Activated CD4-positive, alpha-beta T cell treated with anti-CD3 and anti-CD28 coated beads for 24 hours (primary cell): ENCODE data around the gene CERS1.

Experiments
- DNase-seq, 2 donors: peaks; one replicate each; pipeline ENCODE4 v3.0.0-alpha.2; 2020; ENCODE audit warnings: low read depth in 2 of 2

CERS1 gene

DNA sequence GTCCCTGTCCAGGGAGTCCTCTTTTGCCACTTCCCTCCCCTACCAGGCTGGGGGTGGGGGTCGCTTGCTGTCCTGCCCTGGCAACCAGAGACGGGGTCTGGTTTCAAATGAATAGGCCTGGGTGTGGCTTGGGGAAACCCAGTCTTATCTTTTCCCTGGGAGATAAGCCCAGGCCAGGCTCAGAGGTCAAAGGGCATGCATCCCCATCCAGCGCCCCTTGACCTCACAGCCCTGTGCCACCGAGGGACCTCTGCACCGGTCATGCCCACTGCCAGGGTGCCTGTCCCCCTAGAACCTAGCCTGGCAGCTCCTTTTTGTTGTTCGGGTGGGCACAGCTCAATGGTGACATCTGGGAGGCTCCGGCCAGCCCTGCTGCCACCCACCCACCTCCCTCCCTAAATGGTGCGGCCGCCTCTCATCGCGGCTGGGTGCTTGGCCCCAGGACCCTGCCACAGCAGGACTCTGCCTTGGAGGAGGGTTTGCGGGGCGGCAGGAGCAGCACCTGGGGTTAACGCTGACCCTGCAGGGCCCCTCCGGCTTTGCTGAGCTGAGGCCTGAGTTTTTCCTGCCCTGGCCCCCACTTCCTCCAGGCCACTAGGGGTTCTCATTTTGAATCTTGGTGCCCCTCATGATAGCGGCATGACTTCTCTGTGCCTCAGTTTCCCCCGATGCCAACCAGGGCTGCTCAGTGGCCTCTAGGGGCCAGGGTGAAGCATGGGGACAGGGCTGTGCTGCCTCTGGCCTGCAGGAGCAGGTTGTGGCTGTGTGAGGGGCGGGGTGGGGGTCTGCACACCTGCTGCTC is 2.9 kb upstream of the CERS1 start:
- no peak for DNase-seq

DNA sequence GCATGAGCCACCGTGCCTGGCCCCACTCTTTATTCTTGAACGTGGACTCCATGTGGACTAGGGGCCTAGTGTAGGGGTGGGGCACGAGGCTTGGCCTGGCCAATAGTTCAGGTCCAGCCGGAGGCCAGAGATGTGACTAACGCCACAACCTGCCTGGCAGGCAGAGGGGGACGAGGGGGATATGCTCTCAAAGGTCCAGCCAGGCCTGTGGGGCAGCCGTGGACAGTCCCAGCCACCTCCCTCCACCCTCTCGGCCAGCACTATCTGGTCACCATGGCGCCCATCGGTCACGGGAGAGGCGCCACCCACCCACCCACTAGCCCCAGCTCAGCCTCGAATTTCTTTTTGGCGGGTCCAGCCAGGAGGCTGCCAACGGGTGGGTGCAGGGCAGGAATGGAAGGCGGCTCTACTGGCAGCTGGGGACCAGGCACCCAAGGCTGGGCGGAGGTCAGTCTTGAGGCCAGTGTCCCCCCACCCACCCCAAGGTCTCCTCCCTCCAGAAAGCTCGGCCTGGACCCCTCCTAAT is 2.2 kb upstream of the CERS1 start:
- no peak for DNase-seq

DNA sequence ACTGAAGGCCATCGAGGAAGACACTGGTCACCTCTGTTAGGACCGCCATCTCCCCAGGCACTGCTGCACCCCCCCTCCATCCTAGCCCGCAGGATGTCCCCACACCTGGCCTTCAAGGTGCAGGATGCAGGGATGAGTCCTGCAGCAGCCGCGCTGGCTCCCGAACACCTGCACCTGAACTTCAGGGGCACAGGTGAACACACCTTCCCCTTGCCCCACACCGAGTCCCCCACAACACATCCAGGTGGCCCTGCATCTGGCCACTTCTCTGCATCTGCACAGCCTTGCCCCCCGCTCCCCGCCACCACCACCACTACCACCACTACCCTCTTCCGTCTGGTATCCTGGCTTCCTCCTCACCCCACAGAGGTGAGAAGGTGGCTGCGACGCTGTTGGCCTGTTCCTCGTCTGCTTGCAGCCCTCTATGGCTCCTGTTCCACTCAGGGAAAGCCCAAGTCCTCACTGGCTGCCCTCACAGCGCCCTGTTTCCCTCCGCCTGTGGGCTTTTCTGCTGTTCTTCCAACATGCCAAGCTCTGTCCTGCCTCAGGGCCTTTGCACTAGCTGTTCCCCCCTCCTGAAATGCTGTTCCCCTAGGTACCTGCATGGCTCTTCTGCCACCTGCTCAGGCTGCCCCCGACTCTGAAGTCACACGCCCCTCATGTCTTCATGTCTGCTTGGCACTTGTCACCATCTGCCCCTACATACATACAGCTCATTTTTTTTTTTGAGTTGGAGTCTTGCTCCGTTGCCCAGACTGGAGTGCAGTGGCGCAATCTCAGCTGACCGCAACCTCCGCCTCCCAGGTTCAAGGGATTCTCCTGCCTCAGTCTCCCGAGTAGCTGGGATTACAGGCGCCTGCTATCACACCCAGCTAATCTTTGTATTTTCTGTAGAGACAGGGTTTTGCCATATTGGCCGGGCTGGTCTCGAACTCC is 1.4 kb upstream of the CERS1 start:
- no peak for DNase-seq

DNA sequence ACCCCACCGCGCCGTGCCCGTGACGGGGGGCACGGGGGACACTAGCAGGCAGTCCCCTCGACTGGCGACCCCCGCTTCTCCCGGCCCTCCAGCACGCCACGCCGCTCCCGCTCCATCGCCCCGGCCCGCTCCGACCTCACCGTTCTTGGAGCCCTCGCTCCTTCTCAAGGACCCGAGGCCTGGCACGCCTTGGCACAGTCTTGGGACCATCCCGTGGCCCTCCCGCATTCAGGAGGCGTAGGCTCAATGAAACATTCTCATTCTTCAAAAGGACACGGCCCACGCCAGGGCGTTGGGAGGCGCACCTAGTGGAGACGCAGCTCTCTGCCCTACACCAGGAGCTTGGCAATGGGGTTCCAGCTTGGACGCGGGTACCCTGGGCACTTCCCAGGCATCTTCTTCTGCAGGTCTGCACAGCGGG is 473 bp upstream of the CERS1 start:
- DNase-seq = no peak

DNA sequence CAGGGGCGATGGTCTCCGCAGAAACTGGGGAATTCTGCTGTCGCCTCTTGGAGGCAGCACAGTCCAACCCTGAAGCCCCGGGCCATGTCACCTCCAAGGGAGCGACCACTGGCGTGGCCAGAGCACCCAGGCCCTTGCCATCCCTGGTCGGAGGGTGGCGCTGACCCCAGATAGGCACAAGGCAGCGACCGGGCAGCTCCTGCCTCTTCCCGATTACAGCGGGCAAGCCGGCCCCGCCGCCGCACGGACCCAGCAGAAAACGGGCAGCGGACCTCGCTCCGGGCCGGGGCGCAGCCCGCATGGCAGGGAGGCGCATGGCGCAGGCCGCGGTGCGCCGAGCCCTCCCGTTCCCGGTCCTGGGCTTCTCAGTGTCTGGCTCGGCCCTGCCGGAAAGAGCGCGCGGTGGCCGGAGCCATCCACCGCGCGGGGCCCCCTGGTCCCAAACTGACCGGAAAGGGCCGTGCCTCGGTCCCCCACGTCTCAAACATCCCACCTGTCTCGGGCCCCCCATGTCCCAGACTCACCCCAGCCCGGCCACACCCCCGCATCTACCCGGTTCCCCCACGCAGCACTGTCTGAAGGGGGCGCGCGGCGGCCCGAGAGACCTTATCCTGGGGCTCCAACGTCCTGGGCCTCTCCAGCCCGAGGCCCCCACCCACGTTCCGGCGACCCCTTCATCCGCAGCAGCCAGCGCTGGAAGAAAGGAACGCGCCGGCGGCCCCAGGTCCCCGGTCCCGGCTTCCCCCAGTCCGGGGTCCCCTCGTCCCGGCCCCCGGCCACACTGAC is 727 bp downstream of the CERS1 start:
- no peak for DNase-seq

DNA sequence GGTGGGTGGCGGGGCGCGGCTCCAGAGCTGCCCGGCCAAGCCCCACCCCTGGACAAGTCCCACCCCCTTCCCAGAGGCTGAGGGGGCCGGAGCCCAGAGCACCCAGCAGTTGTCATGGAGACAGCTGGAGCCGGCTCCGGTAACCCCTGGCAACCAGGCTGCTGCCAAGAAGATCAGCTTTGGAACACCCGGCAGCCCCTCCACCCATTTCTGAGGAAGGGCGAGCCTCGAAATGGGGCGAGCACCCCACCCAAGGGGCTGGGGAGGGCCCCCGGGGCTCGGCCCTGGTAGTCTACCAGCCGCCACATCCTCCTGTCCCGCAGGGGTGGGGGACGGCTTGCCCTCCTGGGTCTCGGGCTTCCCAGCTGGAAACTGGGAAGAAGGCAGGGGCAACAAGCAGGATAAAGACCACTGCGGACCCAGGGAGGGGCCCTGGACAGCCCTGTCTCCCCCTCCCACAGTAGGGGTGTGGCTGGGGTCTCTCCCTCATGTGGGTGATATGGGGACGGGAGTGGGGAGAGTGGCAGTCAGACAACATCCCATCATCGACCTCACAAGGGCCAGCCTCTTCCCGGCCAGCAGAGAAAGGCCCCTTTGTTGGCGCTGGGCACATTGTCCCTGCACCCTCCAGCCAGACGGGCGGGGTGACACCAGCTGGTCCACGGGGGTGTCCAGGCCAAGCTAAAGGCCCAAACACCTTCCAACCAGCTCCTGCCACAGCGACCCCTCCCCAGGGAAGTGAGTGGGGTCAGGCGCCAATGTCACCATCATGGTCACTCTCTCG is 1.5 kb downstream of the CERS1 start:
- DNase-seq = no peak

DNA sequence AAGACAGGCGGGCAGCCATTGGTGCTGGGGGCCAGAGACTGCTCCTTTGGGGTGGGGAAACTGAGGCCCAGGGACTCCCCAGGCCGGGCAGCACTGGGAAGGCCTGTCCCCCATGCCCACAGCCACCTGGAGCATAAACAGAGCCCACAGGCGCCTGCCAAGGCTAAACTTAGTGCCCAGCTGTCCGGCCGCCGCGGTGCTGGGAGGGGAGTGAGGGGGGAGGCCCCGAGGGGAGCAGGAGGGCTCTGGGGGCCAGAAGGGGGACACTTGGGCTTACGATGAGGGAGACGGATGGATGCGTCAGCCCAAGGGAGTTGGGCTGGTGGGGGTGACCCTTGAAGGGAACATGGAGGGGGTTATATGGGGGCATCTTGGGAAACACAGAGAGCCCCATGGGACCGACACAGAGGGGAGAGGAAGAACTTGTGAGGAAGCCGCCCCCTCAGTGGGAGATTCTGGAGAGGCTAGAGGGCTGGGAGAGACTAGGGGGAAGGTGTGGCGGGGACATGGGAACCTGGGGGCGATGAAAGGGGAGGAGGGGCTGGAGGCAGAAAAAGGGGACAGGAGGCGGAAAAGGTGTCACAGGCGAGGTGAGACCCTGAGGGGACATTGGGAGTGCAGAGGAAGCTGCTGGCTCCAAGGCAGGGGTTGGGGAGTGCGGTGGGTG is 2.2 kb downstream of the CERS1 start:
- no peak for DNase-seq

DNA sequence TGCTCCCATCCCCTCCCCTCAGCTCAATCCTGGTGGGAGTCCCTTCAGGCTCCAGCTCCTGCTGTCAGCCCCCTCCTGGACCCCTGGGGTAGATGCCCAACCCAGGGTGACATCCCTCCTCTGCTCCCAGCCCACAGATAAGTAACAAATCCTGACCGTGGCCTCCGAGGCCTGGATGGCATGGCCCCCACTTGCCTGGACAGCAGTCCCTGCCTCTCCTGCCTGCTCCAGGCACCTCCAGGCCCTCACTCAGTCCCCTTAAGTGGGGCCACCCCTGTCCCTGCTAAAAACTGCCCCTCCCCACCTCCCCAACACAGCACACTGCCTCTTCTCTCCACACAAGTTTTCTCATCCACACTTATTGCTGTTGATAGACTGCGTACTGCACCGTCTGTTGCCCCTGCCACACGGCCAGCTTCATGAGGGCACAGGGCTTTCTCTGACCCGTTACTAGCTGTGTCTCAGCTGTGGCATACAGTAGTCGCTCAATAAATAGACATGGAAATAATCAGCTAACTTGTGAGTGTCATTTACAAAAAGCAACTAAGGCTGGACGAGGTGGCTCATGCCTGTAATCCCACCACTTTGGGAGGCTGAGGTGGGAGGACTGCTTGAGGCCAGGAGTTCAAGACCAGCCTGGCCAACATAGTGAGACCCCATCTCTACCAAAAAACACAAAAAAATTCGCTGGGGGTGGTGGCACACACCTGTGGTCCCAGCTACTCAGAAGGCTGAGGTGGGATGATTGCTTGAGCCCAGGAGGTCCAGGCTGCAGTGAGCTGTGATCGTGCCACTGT is 5.8 kb downstream of the CERS1 start:
- DNase-seq = no peak

DNA sequence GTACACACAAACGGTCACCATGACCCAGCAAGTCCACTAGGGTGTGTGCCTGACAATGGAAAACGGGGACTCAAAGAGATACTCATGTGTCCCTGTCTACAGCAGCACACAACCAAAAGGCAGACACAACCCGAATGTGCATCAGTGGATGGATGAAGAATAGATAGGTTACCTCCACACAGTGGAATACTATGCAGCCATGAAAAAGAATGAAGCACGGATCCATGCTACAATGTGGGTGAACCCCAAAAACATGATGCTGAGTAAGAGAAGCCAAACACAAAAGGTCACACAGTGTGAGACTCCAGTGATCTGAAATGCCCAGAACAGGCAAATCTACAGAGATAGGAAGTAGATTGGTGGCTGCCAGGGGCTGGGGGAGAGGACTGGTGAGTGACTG is 9.0 kb downstream of the CERS1 start:
- no peak for DNase-seq

DNA sequence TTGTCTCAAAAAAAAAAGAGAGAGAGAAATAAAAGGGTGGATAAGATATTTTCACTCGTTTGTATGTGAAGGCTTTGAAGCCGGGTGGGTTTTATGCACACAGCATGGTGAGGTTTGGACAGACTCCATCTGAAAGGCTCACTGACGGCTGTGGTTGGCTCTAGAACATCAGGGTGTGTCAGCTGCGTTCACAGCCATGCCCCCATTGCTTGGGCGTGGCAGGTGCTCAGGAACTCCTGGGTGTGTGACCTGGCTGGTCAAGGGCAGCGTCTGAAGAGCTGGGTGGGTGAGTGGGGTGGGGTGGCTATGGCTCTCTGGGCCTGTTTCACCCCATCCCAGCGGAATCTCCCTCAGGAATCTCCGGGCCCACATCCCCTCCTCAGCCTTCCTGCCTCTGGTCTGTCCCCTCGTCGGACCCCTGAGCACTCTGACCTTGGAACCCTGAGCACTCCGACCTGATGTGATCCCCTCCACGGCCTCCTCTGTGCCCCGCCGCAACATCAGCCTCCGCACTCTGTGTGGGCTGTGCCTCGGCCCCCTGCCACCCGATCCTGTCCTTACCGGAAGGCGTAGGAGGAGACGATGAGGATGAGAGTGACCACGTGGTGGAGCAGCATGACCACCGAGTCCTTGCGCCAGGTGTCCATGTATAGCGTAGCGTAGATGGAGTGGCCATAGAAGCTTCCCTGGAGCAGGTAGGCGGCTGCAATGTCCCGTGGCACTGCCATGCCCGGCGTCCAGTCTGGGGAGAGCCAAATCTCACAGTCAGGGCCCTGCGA is 12.2 kb downstream of the CERS1 start:
- no peak for DNase-seq

DNA sequence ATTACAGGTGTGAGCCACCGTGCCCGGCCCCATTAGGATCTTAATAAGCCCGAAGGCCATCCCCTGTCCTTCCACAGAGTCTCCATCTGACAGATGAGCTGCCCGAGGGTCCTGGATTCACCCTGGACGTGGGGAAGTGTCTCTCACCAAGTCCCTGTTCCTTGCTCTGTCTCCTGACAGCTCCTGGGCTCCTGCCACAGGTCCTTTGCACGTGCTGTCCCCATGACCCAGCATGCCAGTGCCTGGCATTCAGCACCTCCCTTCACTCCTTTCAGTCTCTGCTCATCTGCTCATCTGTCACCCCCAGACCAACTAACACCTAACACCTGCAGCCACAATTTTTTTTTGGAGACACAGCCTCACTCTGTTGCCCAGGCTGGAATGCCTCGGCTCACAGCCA is 14.5 kb downstream of the CERS1 start:
- no peak for DNase-seq

DNA sequence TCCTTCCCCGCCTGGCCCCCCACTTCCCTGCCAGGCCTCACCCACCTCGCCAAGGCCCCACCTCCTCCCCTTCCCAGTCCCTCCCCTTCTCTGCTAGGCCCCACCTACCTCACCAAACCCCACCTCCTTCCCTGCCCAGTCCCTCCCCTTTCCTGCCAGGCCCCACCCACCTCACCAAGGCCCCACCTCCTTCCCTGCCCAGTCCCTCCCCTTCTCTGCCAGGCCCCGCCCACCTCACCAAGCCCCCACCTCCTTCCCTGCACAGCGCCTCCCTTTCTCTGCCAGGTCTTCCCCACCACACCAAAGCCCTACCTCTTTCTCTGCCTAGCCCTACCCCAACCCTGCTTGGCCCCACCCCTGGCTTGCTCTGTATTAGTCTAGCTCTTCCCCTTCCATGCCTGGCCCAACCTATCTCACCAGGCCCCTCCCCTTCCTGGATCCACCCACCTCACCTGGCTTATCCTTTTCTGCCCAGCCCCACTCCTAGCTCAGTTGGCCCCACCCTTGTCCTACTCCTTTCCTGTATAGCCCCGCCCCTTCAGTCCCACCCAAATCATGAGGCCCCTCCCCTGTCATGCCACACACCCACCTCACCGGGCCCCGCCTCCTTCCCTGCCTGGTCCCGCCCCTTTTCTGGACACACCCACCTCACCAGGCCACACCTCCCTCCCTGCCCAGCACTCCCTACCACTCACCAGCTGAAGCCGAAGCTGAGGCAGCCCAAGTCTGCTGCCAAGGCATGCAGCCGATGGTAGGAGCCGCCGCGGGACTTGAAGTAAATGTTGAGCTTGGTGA is 16.2 kb downstream of the CERS1 start:
- no peak for DNase-seq

DNA sequence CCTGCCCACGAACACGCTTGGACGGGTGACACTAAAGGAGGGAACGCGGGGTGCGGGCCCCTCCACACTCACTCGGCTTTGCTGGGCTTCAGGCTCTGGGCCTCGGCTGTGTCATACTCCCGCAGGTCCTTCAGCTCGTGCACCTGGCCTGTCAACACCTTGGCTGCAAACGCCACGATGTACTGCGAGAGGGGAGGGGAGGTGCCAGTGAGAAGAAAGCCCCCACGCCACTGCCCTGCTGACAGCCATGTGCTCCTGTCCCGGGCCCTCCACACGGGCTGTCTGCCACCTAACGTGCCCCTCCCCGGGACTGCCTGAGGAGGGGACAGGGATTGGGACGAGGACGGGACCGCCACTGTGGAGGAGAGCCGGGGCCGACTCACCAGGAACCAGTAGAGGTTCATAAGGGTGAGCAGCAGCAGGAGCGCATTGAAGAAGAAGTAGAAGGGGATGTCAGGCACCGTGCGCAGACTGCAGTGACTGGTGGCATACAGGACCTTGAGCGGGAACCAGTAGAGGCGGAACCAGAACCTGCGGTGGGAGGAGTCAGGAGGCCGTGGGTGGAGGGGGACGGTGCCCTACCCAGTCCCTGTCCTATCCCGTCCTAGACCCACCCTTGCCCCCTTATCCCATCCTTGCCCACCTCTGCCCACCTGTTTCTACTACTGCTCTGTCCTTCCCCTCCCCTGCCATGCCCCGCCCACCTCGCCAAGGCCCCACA is 16.9 kb downstream of the CERS1 start:
- no peak for DNase-seq

DNA sequence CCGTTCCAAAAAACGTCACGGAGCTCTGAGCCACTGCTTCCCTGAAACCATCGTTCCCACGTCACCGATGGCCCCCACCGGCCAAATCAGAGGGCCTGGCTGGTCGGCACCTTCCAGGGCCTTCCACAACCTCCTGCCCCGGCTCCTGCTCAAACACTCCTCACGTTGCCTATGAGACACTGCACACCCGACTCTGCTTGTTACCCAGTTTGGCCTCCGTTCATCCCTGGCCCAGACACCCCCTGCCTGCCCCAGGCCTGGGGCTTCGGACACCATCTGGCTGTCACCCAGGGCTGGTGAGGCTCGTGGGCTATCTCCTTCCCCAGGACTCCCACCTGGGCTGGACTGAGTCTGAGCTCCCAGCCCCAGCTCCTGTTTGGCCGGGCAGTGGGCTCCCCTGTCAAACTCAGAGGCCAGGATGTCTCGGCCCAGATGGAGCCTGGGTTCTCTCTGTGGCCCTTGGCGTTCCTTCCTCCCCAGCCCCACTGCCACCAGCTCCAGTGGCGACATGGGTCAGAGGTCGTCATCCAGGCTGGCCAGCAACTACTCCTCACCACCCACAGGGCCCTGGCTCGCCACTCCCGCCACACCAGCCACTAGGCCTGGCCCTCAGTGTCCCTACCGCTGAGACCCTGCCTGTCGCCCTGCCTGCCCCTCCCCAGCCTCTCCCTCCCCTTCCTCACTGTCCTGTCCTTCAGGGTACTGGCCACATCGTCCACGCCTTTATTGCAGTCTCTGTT is 17.7 kb downstream of the CERS1 start:
- no peak for DNase-seq

DNA sequence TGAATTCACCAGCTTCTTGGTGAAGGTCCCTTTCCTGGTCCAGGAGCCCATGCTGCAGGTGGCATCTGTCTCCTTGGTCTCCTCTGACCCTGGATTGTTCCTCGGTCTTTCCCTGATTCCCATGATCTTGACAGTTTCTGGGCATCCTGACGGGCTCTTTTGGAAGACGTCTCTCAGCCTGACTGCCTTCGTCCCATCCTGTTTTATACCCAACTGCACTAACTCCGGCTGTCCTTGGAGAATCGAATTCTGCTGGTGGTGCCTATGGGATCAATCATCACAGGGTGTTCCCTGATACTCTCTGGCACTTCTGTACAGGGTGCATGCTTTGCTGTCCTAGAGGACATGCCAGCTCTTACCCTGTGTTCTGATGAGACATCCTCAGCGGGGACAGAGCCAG is 19.1 kb downstream of the CERS1 start:
- no peak for DNase-seq

DNA sequence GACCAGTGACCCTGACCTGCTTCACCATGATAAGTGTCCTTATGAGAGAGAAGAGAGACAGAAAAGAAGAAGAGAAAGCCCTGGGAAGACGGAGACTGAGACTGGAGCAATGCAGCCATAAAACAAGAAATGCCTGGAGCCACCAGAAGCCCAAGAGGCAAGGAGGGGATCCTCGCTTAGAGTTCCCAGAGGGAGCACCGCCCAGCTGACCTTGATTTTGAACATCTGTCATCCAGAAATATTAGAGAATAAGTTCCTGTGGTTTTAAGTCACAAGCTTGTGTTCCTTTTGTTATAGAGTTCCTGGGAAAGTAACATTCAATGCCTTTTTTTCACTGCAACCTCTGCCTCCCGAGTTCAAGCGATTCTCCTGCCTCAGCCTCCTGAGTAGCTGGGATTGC is 20.2 kb downstream of the CERS1 start:
- DNase-seq = no peak

DNA sequence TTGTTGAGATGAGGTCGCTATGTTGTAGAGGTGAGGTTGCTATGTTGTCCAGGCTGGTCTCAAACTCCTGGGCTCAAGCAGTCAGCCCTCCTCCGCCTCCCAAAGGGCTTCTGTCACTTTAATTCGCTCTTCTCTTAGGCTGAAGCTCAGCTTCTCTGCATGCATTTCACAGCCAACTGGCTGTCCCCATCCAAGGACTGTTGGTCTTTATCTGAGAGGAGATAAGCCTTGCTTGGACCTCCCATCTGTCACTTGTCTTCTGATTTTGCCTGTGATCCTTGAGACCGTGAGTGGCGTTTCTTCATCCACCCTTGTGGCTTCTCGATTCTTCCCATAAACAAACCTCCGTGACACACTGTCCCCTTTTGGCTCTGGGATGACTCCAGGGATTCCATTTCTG is 24.4 kb downstream of the CERS1 start:
- DNase-seq = no peak
